Measurements from ENCODE around the gene RNF150.

- TF ChIP-seq ZNF501 (tag by site-specific recombination; IDR thresholded peaks at IDR 0.05) (no peak), CTCF (tag by site-specific recombination; IDR thresholded peaks at IDR 0.05) (no peak), ZBTB8A (tag by site-specific recombination; IDR thresholded peaks at IDR 0.05) (no peak)
Observed at GRCh38 chr4:140876615-140877364, 256.5 kb downstream of the RNF150 start.
